NCI-H524 (cell line): ENCODE data around the gene FAM20C.
"Not testable (repeated sequence)": the region's sequence is repeated elsewhere in the genome, so short reads cannot be mapped to it uniquely, and the experiment has no call there.

Experiments
- DNase-seq, 2 experiments: peaks; one replicate each; lab custom pipeline; 2025; lab: John Stamatoyannopoulos, UW

The FAM20C gene

DNA sequence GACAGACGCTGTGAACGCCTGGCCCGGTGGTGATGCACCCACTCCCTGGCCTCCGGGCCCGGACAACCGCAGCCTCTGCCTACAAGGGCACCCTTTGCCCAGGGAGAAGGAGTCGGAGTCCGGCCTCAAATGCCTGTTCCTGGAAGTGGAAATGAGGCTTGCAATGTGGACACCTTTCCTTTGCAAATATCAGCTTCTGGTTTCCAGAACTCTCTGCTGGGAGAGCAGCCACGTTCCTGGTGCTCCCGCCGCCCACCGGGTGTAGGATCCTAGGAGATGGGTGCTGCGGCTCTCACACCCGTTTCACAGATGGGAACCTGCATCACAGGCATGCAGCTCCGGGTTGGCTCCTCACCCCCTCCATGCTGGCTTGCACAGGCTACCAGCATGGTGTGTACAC lies 100.5 kb downstream of the FAM20C start:
- no peak for DNase-seq

DNA sequence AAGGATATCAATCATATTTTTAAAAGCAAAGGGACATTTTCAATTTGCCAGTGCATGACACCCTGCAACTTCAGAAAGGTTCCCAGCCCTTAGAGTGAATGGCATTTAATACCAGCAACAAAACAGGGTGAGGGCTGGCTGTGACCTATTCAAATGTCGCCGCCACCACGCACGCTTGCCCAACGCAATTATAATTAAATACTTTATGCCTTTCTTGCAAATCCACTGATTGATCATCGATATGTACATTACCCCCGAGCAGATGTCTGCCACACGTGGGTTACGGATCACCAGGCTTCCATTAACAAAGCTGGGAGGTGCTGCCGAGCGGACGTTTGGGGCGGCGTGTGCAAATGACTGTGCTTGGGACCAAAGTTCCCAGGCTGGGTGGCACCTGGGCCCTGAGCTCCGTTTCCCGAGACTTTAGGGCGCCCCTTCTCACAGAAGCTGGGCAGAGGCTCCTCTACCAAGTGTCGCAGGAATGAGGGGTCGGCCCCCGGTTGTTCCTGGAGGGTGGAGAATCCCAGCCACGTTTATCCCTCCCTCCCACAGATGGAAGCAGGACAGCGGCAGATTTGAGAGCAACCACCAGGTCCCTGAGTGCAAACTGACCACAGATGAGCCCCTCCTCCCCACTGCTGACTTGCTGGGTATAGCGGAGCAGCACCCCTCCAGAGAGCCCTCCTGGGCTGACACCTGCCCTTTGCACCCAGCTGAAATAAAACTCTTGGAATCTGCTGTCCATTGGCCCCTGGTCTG lies 101.5 kb downstream of the FAM20C start:
- no peak for DNase-seq

DNA sequence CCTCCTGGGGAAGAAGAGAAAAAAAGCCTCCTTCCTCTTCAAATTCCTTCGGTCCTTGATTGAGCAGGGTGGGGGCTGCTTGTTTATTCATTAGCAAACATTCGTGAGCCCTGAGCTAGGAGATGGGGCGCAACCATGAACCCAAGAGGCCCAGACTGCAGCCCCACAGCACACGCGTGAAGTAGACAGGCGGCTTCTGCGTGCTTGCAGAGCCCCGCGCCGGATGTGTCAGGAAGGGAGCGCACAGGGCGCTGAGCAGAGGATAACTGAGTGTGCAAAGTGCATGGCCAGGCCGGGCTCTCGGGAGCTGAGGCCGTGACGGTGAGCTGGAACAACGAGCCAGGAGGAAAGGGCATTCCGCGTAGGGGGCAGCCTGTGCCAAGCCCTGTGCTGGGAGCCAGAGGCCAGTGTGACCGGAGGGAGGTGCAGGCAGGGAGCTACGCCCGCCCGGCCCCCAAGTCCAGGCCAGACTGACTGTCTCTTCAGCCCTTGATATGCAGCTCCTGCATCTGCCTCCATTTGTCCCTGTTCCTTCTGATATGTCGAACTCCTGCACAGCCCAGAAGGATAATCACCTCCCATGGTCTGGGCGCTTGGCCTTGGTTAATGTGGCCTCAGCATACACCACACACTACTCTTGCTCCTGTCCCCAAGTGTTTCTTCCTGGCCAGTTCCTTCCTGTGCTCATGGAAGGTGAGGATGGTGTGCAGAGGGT lies 102.2 kb downstream of the FAM20C start:
- no peak for DNase-seq

DNA sequence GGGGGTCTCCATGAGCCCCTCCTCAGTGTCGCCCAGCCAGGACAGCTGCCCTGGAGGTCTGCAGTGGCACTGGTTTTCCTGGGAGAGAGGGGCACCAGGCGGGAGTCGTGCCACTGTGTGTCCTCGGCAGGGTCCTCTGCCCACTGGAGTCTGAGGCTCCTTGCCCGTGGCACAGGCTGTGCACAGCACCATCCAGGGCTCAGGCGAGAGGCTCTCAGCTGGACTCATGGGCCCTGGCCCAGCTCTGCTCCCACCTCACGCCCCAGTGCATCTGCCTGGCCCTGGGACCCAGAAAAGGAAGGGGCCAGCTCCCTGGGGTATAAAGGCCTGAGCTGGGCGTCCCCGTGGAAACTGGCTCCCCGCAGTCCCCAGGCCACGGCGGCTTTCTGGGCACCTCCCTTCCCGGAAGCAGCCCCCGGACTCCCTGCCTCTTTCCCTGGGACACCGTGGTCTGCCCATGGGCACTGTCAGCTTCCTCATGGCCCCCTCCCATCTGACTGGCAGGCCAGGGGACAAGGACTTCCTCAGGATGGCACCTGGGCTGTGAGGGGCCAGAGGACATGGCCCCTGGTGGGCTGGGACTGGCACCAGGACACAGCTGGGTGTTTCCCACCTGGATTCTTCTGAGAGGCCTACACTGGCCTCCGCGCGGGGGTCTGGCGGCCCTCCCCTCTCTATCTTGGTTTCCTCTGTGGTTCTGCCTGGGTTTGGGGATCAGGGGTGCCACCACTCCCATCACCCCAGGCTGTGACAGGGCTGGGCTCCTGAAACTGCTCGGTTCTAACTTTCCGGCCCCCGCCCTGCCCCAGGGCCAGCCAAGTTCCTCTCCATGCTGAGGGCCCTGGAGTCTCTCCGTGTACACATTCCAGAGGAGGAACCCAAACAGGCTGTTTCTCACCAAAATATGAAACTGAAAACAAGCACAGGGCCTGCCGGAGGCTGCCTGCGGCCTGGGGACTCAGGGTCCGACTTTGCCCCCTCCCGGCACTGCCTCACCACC lies 103.1 kb downstream of the FAM20C start:
- no peak for DNase-seq

DNA sequence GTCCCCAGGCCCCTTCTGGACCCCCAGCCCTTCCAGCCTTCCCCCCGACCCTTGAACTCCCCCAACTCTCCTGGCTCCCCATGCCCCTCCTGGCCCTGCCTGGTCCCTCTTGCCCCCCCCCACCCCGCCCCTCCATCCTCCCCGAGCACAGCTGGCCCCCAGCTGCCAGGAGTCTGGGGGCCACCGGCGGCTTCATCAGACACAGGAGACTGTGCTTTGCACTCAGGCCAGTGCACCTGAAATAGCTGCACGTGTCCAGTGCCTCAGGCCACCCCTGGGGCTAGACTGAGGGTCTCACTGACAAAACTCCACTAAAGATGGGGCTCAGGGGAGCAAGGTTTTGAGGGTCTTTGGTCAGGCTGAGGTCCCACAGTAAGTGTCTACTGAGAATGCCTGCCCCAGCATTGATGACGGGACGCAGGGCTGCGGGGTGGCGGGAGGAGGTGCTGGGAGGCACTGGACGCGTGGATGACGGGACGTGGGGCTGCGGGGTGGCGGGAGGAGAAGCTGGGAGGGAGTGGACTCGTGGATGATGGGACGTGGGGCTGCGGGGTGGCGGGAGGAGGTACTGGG lies 104.1 kb downstream of the FAM20C start:
- DNase-seq: no peak

DNA sequence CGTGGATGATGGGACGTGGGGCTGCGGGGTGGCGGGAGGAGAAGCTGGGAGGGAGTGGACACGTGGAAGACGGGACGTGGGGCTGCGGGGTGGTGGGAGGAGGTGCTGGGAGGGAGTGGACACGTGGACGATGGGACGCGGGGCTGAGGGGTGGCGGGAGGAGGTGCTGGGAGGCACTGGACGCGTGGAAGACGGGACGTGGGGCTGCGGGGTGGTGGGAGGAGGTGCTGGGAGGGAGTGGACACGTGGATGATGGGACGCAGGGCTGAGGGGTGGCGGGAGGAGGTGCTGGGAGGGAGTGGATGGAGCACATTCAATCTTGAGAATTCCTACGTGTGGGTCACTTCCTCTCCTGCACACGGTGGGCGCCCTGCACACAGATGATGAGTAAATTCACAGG lies 104.8 kb downstream of the FAM20C start:
- DNase-seq: not testable (repeated sequence)

DNA sequence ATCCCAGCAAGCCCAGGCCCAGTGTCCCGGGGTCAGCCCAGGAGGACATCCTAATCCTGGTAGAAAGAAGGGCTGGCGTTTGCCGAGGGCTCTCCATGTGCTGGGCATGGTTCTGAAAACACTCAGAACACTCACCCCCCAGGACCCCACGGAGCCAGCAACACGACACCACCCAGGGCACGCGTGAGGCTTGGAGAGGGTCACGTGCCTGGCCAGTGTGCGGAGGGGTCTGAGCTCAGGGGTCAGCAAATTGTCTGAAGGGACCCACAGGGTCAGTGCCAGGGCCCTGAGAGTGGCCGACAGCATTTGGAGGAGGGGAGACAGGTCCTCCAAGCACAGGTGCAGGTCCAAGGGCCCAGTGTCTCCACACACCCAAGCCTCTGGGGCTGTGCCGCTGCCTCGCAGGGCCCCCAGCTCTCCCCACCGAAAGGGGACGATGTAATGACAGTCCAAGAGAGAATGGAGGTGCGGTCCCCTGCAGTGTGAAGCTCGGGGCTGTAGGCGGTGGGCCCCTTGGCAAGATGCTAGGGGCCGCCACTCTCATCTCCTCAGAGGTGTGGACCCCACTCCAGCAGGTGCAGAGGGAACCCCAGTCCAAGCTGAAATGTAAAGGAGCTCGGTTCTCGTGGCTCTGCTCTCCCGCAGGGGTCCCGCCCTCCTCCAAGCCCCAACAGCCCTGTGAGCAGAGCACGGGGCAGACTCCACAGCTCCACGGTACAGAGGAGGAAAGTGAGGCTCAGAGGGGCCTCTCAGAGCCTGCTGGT lies 105.4 kb downstream of the FAM20C start:
- no peak for DNase-seq

DNA sequence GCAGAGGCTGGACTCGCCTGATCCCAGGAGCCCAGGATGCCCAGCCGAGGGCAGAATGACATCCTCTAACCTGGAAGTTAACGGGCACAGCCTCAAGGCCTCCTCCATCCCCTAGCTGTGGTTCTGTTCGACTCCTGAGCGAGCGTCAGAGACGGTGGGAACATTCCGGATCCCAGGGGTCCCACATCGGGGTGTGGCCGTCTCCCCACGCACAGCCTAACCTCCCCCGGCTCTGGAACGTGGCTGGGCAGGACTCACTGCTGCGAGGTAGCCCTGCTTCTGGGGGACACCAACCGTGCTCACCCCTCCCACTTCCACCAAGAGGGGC lies 106.0 kb downstream of the FAM20C start:
- DNase-seq: no peak

DNA sequence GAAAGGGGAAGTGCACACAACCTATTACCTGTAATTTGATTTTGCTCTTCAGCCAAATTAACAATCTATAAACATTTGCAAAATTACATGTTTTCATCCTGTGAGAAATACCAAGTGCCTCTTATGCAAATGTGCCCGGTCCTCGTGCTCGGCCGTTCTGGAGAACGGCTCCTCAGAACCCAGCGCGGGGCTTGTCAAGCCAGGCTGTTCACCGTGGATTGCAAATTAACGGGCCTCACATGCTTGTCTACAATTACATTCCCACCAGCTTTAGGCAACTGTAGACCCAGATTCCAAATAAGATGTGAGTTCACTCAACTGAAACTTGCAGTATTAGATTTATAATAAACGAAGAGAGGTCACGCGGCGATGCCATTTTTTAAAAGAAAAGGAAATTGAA lies 106.4 kb downstream of the FAM20C start:
- DNase-seq: no peak

DNA sequence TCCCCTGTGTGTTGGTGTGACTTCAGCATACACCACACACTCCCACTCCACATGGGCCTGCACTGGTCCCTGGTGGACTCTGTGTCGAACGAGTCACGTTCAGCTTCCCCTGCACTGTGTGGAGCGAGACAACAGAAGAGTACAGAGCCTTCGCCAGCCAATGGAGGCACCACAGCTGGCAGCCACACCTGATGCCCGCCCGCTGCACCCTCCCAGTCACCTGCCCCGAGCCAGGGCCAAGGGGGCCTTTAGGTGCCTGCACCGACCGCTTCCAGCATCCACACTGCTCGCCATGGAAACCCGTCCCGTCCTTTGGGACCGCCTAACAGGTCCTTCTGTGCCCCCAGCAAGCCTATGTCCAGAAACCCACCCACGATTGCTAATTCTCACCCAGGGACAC lies 106.8 kb downstream of the FAM20C start:
- DNase-seq: no peak

DNA sequence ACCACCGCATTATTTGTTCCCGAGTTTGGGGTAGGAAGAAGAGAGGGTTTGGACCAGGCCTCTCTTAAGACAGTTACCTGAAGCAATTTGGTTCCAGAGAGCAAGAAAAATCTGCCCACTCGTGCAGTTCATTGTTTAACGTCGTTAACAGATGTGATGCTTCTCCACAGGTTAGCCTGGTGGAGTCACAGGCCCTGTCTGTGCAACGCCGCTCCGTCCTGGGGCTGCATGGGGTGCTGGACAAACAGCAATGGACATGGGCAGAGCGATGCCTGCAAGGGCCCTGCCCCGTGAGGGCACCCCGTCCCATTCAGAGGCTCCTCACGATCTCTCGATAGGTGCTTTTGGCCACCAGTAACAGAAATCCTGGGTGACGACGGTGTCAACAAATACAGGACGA lies 107.3 kb downstream of the FAM20C start:
- DNase-seq: no peak

DNA sequence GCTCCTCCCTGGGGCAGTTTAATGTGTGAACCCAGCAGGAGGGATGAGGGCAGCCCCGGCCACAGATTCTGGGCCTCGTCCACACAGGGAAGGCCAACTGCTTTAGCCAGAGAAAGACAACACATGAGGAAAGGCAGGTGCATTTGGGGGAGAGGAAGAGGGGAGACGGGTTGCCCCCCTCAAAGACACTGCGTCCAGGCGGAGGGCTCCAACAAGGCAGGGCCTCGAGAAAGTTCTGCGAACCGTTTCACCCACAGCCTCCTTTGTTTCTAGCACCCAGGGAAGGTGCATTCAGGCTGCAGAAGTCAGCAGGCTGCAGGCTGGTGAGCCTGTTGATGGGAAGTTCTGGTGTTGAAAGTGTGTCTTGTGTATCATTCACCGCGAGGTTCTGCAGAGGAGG lies 107.7 kb downstream of the FAM20C start:
- no peak for DNase-seq

DNA sequence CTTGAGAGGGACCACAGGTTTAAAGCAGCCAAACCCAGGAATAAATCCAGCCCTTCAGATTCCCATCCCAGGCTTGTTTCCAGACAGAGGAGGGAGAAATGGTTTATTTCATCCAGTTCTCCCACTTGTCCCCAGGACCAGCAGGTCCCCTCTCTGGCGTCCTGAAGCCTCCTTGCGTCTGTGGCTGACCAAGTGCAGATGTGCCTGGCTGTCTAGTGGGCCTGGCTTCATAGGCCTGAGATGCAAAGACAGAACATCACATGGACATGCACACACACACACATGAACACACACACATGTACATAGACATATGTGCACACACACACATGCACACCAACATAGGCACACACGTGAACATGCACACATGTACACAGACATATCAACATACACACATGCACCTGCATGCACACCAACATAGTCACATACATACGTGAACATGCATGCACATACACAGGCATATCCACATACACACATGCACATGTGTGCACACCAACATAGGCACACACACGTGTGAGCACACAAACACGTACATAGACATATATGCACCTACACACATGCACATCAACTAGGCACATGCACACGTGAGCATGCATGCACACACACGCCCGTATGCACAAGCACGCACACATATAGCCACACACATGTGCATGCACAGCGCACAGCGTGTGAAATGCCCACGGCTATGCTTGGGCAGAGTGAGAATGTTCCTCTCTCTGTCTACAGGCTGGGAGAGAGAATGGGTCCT lies 108.3 kb downstream of the FAM20C start:
- no peak for DNase-seq

DNA sequence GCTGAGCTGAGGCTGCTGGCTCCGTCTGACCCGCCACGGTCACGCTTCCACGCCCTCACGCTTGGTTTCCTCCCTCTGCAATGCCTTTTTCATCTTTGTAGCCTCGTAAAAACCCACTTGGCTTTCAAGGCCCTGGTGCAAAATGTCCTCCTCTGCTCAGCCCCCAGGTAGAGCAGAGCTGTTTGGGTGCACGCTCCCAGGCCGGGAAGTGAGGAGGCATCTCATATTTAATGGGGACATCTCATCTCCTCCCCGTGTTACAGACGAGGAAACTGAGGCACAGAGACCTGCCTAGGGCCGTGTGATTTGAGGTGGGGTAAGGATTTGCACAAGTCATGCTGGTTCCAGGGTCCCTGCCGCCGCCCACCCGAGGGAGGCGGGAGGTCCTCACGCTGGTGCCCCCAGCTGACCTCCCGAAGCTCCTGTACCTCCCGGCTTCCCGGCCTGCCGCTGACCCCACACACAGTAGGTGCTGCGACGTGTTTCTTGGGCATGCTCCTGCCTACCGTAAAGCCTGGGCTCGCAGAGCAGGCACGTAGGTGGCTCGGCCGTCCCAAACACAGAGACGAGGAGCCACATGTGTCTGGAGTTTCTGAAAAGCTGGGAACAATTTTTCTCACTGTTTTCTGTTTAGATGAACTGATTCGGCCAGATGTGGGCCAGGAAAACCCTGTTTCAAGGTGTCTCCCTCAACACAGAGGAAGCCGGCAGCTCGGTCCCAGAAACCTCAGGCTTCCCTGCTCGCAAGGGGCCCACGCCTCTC lies 109.1 kb downstream of the FAM20C start:
- no peak for DNase-seq

DNA sequence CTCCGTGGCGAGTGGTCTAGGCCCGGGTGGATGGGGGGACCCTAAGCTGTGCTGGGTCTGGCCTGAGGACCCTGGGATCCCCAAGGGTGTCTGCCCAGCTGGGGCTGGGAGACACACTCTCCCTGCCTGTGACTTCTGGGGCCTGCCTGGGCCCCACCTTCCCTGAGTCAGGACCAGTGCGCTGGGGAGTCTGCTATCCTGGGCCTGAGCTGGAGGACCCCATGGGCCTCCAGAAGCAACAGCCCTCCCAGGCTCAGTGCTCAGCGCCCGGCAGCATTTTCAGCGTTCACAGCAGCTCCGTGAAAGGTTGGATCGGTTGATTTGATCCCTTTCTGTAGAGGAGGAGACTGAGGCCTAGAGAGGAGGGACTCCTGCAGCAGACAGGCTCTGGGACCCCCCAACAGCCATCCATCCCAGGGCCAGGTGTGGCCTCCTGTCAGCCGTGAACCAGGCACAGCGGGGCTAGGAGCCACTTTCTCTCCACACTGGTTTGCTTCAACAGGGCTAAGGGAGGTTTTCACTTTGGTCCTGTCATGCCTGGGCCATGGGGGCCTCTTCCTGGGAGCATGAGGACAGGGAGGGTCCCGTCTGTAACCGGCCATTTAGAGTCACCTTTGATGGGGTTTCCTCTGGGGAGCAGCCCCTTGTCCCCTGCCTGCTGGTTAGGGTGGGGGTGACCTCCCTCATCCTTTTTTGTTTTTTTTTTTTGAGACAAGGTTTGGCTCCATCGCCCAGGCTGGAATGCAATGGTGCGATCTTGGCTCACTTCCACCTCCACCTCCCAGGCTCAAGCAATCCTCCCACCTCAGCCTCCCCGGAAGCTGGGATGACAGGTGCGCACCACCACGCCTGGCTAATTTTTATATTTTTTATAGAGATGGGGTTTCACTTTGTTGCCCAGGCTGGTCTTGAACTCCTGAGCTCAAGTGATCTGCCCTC lies 110.0 kb downstream of the FAM20C start:
- no peak for DNase-seq

DNA sequence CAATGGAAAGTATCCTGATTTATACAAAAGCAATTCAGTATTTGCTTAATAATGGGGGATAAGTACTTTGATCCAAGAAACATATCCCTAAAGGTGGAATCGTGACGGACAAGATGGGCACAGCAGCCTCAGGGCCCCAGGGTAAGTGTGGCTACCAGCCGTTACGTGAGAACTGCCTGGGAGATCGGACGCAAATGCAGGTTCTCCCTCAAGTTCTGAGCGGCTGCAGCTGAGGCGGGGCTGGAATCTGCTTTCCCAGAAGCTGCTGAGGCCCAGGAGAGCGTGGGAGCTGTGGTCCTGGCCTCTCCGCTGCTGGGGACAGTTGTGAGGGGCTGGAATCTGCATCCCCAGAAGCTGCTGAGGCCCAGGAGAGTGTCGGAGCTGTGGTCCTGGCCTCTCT lies 111.1 kb downstream of the FAM20C start:
- DNase-seq: no peak

DNA sequence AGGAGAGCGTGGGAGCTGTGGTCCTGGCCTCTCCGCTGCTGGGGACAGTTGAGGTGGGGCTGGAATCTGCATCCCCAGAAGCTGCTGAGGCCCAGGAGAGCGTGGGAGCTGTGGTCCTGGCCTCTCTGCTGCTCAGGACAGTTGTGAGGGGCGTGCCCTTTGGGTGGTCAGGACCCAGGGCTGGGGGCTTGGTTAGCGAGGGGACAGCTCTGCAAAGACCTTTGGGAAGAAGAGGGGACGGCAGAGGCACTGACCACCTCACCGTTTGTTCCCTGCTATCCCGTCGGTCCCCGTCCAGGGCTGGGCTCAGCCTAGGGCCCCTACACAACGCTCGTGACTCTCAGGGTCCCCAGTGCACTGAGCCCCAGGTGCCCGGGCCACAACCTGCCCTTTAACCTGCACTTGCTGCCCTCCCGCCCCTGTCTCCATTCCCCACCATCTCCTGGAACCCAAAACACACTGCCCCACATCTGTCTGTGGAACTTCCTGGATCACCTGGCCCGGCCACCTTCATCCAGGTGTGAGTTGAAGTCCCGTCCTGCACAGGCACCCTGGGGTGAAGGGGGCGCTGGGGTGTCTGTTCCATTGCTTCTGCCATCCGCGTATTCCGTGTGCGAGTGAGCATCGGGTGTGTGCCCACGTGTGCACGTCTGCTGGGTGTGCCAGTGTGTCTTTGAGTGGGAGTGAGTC lies 111.7 kb downstream of the FAM20C start:
- no peak for DNase-seq
